GM23338 (cell line): Measurements from ENCODE around the gene WDR73. TPM values are rescaled to one million over a fixed set of nuclear protein-coding genes. Genes with fewer than 3 reads are reported as not detected.
"Not testable (repeated sequence)": the region's sequence is repeated elsewhere in the genome, so short reads cannot be mapped to it uniquely, and the experiment has no call there.

Experiments
- ATAC-seq: fragments of 200-7000 bp; cut with Tn5 transposase; 3 replicates; pipeline ENCODE4 v1.9.1; 2020
- DNase-seq: peaks from one replicate; pipeline ENCODE4 v3.0.0-alpha.2; 2015; ENCODE audit warnings: low spot score
- H2AFZ ChIP-seq: fragments of 200-600 bp; sonication (generic); 2 replicates; pipeline ENCODE4 v1.8.0; 2016; ENCODE audit warnings: antibody characterized with exemption, mild to moderate bottlenecking, moderate library complexity
- H3F3A ChIP-seq: fragments of 200-600 bp; sonication (generic); replicated peaks from 2 replicates; pipeline ENCODE4 v1.8.0; 2017; ENCODE audit warnings: antibody characterized with exemption, mixed run types, low read depth
- H3K27ac ChIP-seq: fragments of 200-600 bp; sonication (generic); 2 replicates; pipeline ENCODE4 v1.6.1; 2016; ENCODE audit warnings: low read depth
- H3K27me3 ChIP-seq: fragments of 200-600 bp; sonication (generic); 2 replicates; pipeline ENCODE4 v1.8.0; 2016; ENCODE audit warnings: mild to moderate bottlenecking, mixed run types, moderate library complexity; ENCODE audit not compliant: insufficient read depth
- H3K36me3 ChIP-seq: fragments of 200-600 bp; sonication (generic); 2 replicates; pipeline ENCODE4 v1.8.0; 2016; ENCODE audit warnings: mild to moderate bottlenecking; ENCODE audit not compliant: insufficient read depth
- H3K4me1 ChIP-seq: fragments of 200-600 bp; sonication (generic); 2 replicates; pipeline ENCODE4 v1.8.0; 2016; ENCODE audit warnings: mild to moderate bottlenecking, moderate library complexity; ENCODE audit not compliant: insufficient read depth
- H3K4me2 ChIP-seq: fragments of 200-600 bp; sonication (generic); 2 replicates; pipeline ENCODE4 v1.7.1; 2017; ENCODE audit warnings: mixed run types
- H3K4me3 ChIP-seq: fragments of 200-600 bp; sonication (generic); 2 replicates; pipeline ENCODE4 v1.6.1; 2016; ENCODE audit warnings: mixed run types
- H3K79me2 ChIP-seq: fragments of 200-600 bp; sonication (generic); replicated peaks from 2 replicates; pipeline ENCODE4 v1.8.0; 2017; ENCODE audit warnings: mild to moderate bottlenecking; ENCODE audit not compliant: insufficient read depth
- H3K9me2 ChIP-seq: fragments of 200-600 bp; sonication (generic); 2 replicates; pipeline ENCODE4 v1.8.0; 2017; ENCODE audit not compliant: insufficient read depth
- H4K20me1 ChIP-seq: fragments of 200-600 bp; sonication (generic); replicated peaks from 2 replicates; pipeline ENCODE4 v1.8.0; 2017; ENCODE audit warnings: mild to moderate bottlenecking; ENCODE audit not compliant: insufficient read depth
- H3K27ac Mint-ChIP-seq: 2 replicates; pipeline ENCODE4 v1.8.0; 2020; ENCODE audit warnings: inconsistent platforms, mild to moderate bottlenecking, moderate library complexity, mixed read lengths
- H3K27me3 Mint-ChIP-seq: 3 replicates; pipeline ENCODE4 v1.8.0; 2022; ENCODE audit warnings: low read depth, mild to moderate bottlenecking, moderate library complexity, mixed read lengths, inconsistent platforms; ENCODE audit not compliant: insufficient read depth, poor library complexity
- H3K36me3 Mint-ChIP-seq: 3 replicates; pipeline ENCODE4 v1.8.0; 2021; ENCODE audit warnings: low read depth, mild to moderate bottlenecking, inconsistent platforms, moderate library complexity, mixed read lengths
- H3K4me1 Mint-ChIP-seq: 3 replicates; pipeline ENCODE4 v1.8.0; 2020; ENCODE audit warnings: mild to moderate bottlenecking, inconsistent platforms, mixed read lengths
- H3K4me3 Mint-ChIP-seq: 3 replicates; pipeline ENCODE4 v1.8.0; 2021; ENCODE audit warnings: moderate library complexity, mild to moderate bottlenecking, inconsistent platforms, mixed read lengths
- H3K9me3 Mint-ChIP-seq: 3 replicates; pipeline ENCODE4 v1.8.0; 2020; ENCODE audit warnings: moderate library complexity, mild to moderate bottlenecking, inconsistent platforms, mixed read lengths
- CREB1 ChIP-seq: fragments of 250-450 bp; sonication (Bioruptor Pico); IDR thresholded peaks from 2 replicates; pipeline ENCODE4 v1.5.0; 2020; ENCODE audit warnings: low read depth, mild to moderate bottlenecking, moderate library complexity
- CTCF ChIP-seq, 2 experiments: fragments of 200-600 bp in 1 of 2; sonication (generic) in 1 of 2; conservative IDR thresholded peaks; 2 replicates each; pipeline versions ENCODE4 v1.5.1 to v1.6.1; 2016 to 2017; ENCODE audit warnings: antibody characterized with exemption in 2 of 2, low read depth in 2 of 2, mild to moderate bottlenecking in 2 of 2, moderate library complexity in 1 of 2
- ETS1 ChIP-seq: IDR thresholded peaks from 2 replicates; pipeline ENCODE4 v1.6.1; 2016; ENCODE audit warnings: antibody characterized with exemption
- EZH2 ChIP-seq: fragments of 200-600 bp; sonication (generic); IDR thresholded peaks from one replicate; pipeline ENCODE4 v1.8.0; 2017; ENCODE audit warnings: antibody characterized with exemption, mild to moderate bottlenecking, low read depth; ENCODE audit not compliant: unreplicated experiment
- EZH2phosphoT487 ChIP-seq: fragments of 200-600 bp; sonication (generic); IDR thresholded peaks from one replicate; pipeline ENCODE4 v1.8.1; 2018; ENCODE audit warnings: antibody characterized with exemption; ENCODE audit not compliant: unreplicated experiment
- JUNB ChIP-seq: IDR thresholded peaks from one replicate; pipeline ENCODE4 v1.6.1; 2016; ENCODE audit warnings: antibody characterized with exemption; ENCODE audit not compliant: unreplicated experiment
- NANOG ChIP-seq: IDR thresholded peaks from 2 replicates; pipeline ENCODE4 v1.6.1; 2016; ENCODE audit warnings: antibody characterized with exemption, borderline replicate concordance
- POLR2AphosphoS5 ChIP-seq: IDR thresholded peaks from 2 replicates; pipeline ENCODE4 v1.6.1; 2016; ENCODE audit warnings: antibody characterized with exemption, low read depth
- REST ChIP-seq: IDR thresholded peaks from one replicate; pipeline ENCODE4 v1.6.1; 2018; ENCODE audit warnings: antibody characterized with exemption; ENCODE audit not compliant: unreplicated experiment
- STAT1 ChIP-seq: IDR thresholded peaks from one replicate; pipeline ENCODE4 v1.6.1; 2016; ENCODE audit warnings: antibody characterized with exemption; ENCODE audit not compliant: unreplicated experiment
- ZNF114 ChIP-seq: fragments of 250-450 bp; sonication (Bioruptor Pico); IDR thresholded peaks from 2 replicates; pipeline ENCODE4 v1.5.0; 2020; ENCODE audit warnings: mild to moderate bottlenecking, moderate library complexity
- ZNF331 ChIP-seq: fragments of 250-450 bp; sonication (Bioruptor Pico); IDR thresholded peaks from 2 replicates; pipeline ENCODE4 v1.5.0; 2020; ENCODE audit warnings: low read depth, mild to moderate bottlenecking, moderate library complexity
- polyA plus RNA-seq: library from polyadenylated mRNA; unstranded; fragments of >200 nt; fragmentation: Nextera tagmentation; extraction: Ambion mirVana; gene quantifications from 2 replicates; pipeline ENCODE4 v1.2.1, GENCODE V29; 2016
- total RNA-seq: library from RNA; depleted of rRNA; stranded (reverse); fragments of >200 nt; shearing (Covaris generic); gene quantifications from 2 replicates; pipeline ENCODE4 v1.2.3, GENCODE V29; 2014

Gene WDR73
- total and polyA plus RNA-seq, 2 experiments from 2014 or later: 14.8 to 25.2 TPM

GRCh38 chr15:84645496-84645895 lies 8.6 kb downstream of the WDR73 start (continued):
- TF ChIP-seq CTCF (conservative IDR thresholded peaks at IDR 0.05; ENCODE audit: low read depth in 2 of 2) (no peak), ETS1 (no peak), JUNB (no peak), EZH2phosphoT487 (no peak), ZNF114 (CRISPR knock-in tag) (no peak), EZH2 (no peak), REST (no peak), STAT1 (no peak), CREB1 (no peak), POLR2AphosphoS5 (no peak), NANOG (no peak), ZNF331 (CRISPR knock-in tag) (no peak)

GRCh38 chr15:84643838-84644237 lies 10.2 kb downstream of the WDR73 start:
- Histone ChIP-seq H4K20me1 (0 out of 2 replicates have a peak, but pooled peaks cover 5% of the 10 kb centered on the region), H3K4me3 (no peak overlapping the region), H3K4me2 (no peak overlapping the region), H3F3A (0 out of 2 replicates have a peak, but pooled peaks cover 2% of the 10 kb centered on the region), H3K27me3 (no peaks in the 10 kb centered on the region), H3K36me3 (peaks cover 44% of the 10 kb centered on the region), H3K79me2 (no peaks in the 10 kb centered on the region), H3K27ac (no peak overlapping the region), H2AFZ (no peak overlapping the region), H3K9me2 (no peaks in the 10 kb centered on the region), H3K4me1 (no peaks in the 10 kb centered on the region)
- Mint-ChIP-seq H3K27me3 (no peaks in the 10 kb centered on the region), H3K27ac (no peak overlapping the region), H3K9me3 (no peaks in the 10 kb centered on the region), H3K4me1 (no peaks in the 10 kb centered on the region), H3K36me3 (peaks cover 83% of the 10 kb centered on the region), H3K4me3 (no peak overlapping the region)
- TF ChIP-seq STAT1: no peak
- TF ChIP-seq ZNF331 (CRISPR knock-in tag): no peak
- no peak for TF ChIP-seq NANOG
- TF ChIP-seq EZH2phosphoT487: no peak
- ATAC-seq (no peak), DNase-seq (no peak)

- not testable (repeated sequence) for H3K27me3 ChIP-seq, H3K4me2 ChIP-seq, H3K79me2 ChIP-seq, ATAC-seq, H3K4me3 Mint-ChIP-seq, H3K27me3 Mint-ChIP-seq, H2AFZ ChIP-seq, H3F3A ChIP-seq, H3K9me3 Mint-ChIP-seq, H3K4me1 Mint-ChIP-seq, H3K4me3 ChIP-seq, H4K20me1 ChIP-seq, H3K27ac Mint-ChIP-seq, DNase-seq, H3K4me1 ChIP-seq, H3K27ac ChIP-seq, H3K9me2 ChIP-seq
- peaks cover 37% of the 10 kb centered on the region for H3K36me3 ChIP-seq
- peaks cover 74% of the 10 kb centered on the region for H3K36me3 Mint-ChIP-seq
Measured at GRCh38 chr15:84642640-84643039, 11.4 kb downstream of the WDR73 start.

- H3K9me2 ChIP-seq, H3K4me3 ChIP-seq, H4K20me1 ChIP-seq, H3K79me2 ChIP-seq, H3K4me3 Mint-ChIP-seq, H3K4me1 Mint-ChIP-seq, H3F3A ChIP-seq, H2AFZ ChIP-seq, H3K27me3 ChIP-seq, ATAC-seq, H3K27me3 Mint-ChIP-seq, DNase-seq, H3K4me2 ChIP-seq, H3K27ac ChIP-seq, H3K27ac Mint-ChIP-seq, H3K9me3 Mint-ChIP-seq: not testable (repeated sequence)
- H3K36me3 ChIP-seq: peaks cover 31% of the 10 kb centered on the region
- peaks cover 11% of the 10 kb centered on the region; the same call in 1 of the 2 replicates for H3K4me1 ChIP-seq
- H3K36me3 Mint-ChIP-seq: peaks cover 69% of the 10 kb centered on the region
Measured at GRCh38 chr15:84641871-84642270, 12.2 kb downstream of the WDR73 start.
